MCF 10A (cell line): ENCODE measurements around the gene ORC6. TPM values are rescaled to one million over a fixed set of nuclear protein-coding genes. Genes with fewer than 3 reads are reported as not detected.

ENCODE experiments used
- BruUV-seq: library from RNA; stranded (reverse); fragments of 400-500 nt; replicated peaks from 2 replicates; lab custom pipeline; 2021; lab: Mats Ljungman, UMichigan
- CTCF ChIA-PET: fragments of 300-600 bp; sonication (Branson Sonifier 250); formaldehyde crosslinking; extraction: SDS; loops from one replicate; lab custom pipeline; 2021; ENCODE audit warnings: antibody characterized with exemption, inconsistent platforms; lab: Yijun Ruan, JAX
- POLR2A ChIA-PET: fragments of 300-600, 350-650 bp; sonication (Branson Sonifier 250); formaldehyde crosslinking; extraction: SDS; loops from one replicate; lab custom pipeline; 2020; ENCODE audit warnings: antibody characterized with exemption, inconsistent platforms; lab: Yijun Ruan, JAX
- DNase-seq: peaks from one replicate; pipeline ENCODE4 v3.0.0-alpha.2; 2018; ENCODE audit not compliant: unreplicated experiment
- H3K27ac Mint-ChIP-seq: one replicate; pipeline ENCODE4 v1.8.0; 2022; ENCODE audit warnings: mild to moderate bottlenecking, low read depth, mixed read lengths; ENCODE audit not compliant: unreplicated experiment
- H3K27me3 Mint-ChIP-seq: one replicate; pipeline ENCODE4 v1.8.0; 2022; ENCODE audit warnings: mixed read lengths; ENCODE audit not compliant: insufficient read depth, unreplicated experiment
- H3K36me3 Mint-ChIP-seq: one replicate; pipeline ENCODE4 v1.8.0; 2022; ENCODE audit warnings: mild to moderate bottlenecking, moderate library complexity, mixed read lengths; ENCODE audit not compliant: insufficient read depth, unreplicated experiment
- H3K4me1 Mint-ChIP-seq: one replicate; pipeline ENCODE4 v1.8.0; 2022; ENCODE audit warnings: mixed read lengths; ENCODE audit not compliant: insufficient read depth, unreplicated experiment
- H3K4me3 Mint-ChIP-seq: one replicate; pipeline ENCODE4 v1.8.0; 2022; ENCODE audit warnings: mild to moderate bottlenecking, moderate library complexity, mixed read lengths; ENCODE audit not compliant: unreplicated experiment
- H3K9me3 Mint-ChIP-seq: one replicate; pipeline ENCODE4 v1.8.0; 2022; ENCODE audit warnings: mixed read lengths; ENCODE audit not compliant: unreplicated experiment
- CTCF ChIP-seq: fragments of 200-600 bp; IDR thresholded peaks from one replicate; pipeline ENCODE4 v1.8.0; 2022; ENCODE audit warnings: antibody characterized with exemption, mild to moderate bottlenecking; ENCODE audit not compliant: unreplicated experiment
- intact Hi-C: fragments of 100-400 bp; cut with micrococcal nuclease; formaldehyde crosslinking; loops from 2 replicates; pipeline ENCODE4 v1.14.1; 2022
- total RNA-seq: library from RNA; stranded (reverse); gene quantifications from 2 replicates; pipeline ENCODE4 v1.2.3, GENCODE V29; 2022

The ORC6 gene
- total RNA-seq, 1 experiment from 2014 or later = 23.2 TPM

GRCh38 chr16:46727184-46727583, 37.7 kb downstream of the ORC6 start:
- H3K9me3 Mint-ChIP-seq = peaks cover 8% of the 10 kb centered on the region
- no peaks in the 10 kb centered on the region for H3K27me3 Mint-ChIP-seq
- no TSS peak for BruUV-seq
- ChIA-PET CTCF (no interaction called here), POLR2A (no interaction called here)
- TF ChIP-seq CTCF = no peak
- intact Hi-C loops = no loop called here
- no peak overlapping the region for H3K27ac Mint-ChIP-seq
- no peak for DNase-seq
- H3K4me3 Mint-ChIP-seq = no peak overlapping the region
- no peaks in the 10 kb centered on the region for H3K4me1 Mint-ChIP-seq
- no peaks in the 10 kb centered on the region for H3K36me3 Mint-ChIP-seq

GRCh38 chr16:46727630-46728029, 38.2 kb downstream of the ORC6 start:
- CTCF ChIA-PET = no interaction called here
- peaks cover 8% of the 10 kb centered on the region for H3K9me3 Mint-ChIP-seq
- intact Hi-C loops = no loop called here
- no peaks in the 10 kb centered on the region for H3K36me3 Mint-ChIP-seq
- no peak for TF ChIP-seq CTCF
- H3K4me3 Mint-ChIP-seq = no peak overlapping the region
- POLR2A ChIA-PET = no interaction called here
- DNase-seq = no peak
- no peak overlapping the region for H3K27ac Mint-ChIP-seq
- H3K27me3 Mint-ChIP-seq = no peaks in the 10 kb centered on the region
- H3K4me1 Mint-ChIP-seq = no peaks in the 10 kb centered on the region
- BruUV-seq = no TSS peak

GRCh38 chr16:46728806-46729205, 39.3 kb downstream of the ORC6 start:
- H3K4me1 Mint-ChIP-seq = no peaks in the 10 kb centered on the region
- no peaks in the 10 kb centered on the region for H3K27me3 Mint-ChIP-seq
- DNase-seq = no peak
- CTCF ChIA-PET = interaction anchor here (0.6 kb wide), 1 partner anchor 194 kb away, joined by 3 read pairs; no protein-coding TSS in a partner anchor
- no peak overlapping the region for H3K27ac Mint-ChIP-seq
- H3K36me3 Mint-ChIP-seq = no peaks in the 10 kb centered on the region
- TF ChIP-seq CTCF = no peak
- no peak overlapping the region for H3K4me3 Mint-ChIP-seq
- peaks cover 8% of the 10 kb centered on the region for H3K9me3 Mint-ChIP-seq
- intact Hi-C loops = no loop called here
- no TSS peak for BruUV-seq
- POLR2A ChIA-PET = no interaction called here

GRCh38 chr16:46729326-46729995, 40.0 kb downstream of the ORC6 start:
- ChIA-PET POLR2A (no interaction called here), CTCF (no interaction called here)
- H3K4me1 Mint-ChIP-seq = no peaks in the 10 kb centered on the region
- no peak for DNase-seq
- no peak overlapping the region for H3K27ac Mint-ChIP-seq
- no peaks in the 10 kb centered on the region for H3K36me3 Mint-ChIP-seq
- H3K4me3 Mint-ChIP-seq = no peak overlapping the region
- intact Hi-C loops = no loop called here
- H3K9me3 Mint-ChIP-seq = peaks cover 8% of the 10 kb centered on the region
- no TSS peak for BruUV-seq
- no peaks in the 10 kb centered on the region for H3K27me3 Mint-ChIP-seq
- no peak for TF ChIP-seq CTCF
